Left ventricle myocardium inferior (tissue), 1 donor: ENCODE results near the gene HOXC10. TPM values are rescaled to one million over a fixed set of nuclear protein-coding genes. Genes with fewer than 3 reads are reported as not detected.

Source experiments
- DNase-seq: peaks from one replicate; pipeline ENCODE4 v3.0.0-alpha.2; 2020
- H3K27ac ChIP-seq: fragments of 200-600 bp; replicated peaks from 2 replicates; pipeline ENCODE4 v1.8.0; 2021
- H3K27me3 ChIP-seq: fragments of 200-600 bp; 2 replicates; pipeline ENCODE4 v1.8.0; 2021; ENCODE audit warnings: low read depth
- H3K36me3 ChIP-seq: fragments of 200-600 bp; 2 replicates; pipeline ENCODE4 v1.8.0; 2021
- H3K4me1 ChIP-seq: fragments of 200-600 bp; 2 replicates; pipeline ENCODE4 v1.8.0; 2021
- H3K4me3 ChIP-seq: fragments of 200-600 bp; 2 replicates; pipeline ENCODE4 v1.8.0; 2021; ENCODE audit warnings: mild to moderate bottlenecking, moderate library complexity
- H3K9me3 ChIP-seq: fragments of 200-600 bp; replicated peaks from 2 replicates; pipeline ENCODE4 v1.8.0; 2021
- intact Hi-C: fragments of 100-400 bp; cut with micrococcal nuclease; formaldehyde crosslinking; loops from one replicate; pipeline ENCODE4 v1.11.0; 2022
- total RNA-seq: library from RNA; stranded (reverse); fragmentation: NEBNext Ultra II Directional; extraction: Animal tissue kit (Norgen Biotek cat#: 25700); gene quantifications from one replicate; pipeline ENCODE4 v1.2.1, GENCODE V29; 2021
- TF ChIP-seq, protein P1 (sequence below): fragments of 200-600 bp; IDR thresholded peaks from 2 replicates; pipeline ENCODE4 v1.8.0; 2021; ENCODE audit warnings: antibody characterized with exemption, mild to moderate bottlenecking, borderline replicate concordance
- donor health status: DM: no; HTN: yes; CAD: no; lungs with severe emphysema.

The HOXC10 gene
- total RNA-seq, 1 donor from 2014 or later = not detected

DNA sequence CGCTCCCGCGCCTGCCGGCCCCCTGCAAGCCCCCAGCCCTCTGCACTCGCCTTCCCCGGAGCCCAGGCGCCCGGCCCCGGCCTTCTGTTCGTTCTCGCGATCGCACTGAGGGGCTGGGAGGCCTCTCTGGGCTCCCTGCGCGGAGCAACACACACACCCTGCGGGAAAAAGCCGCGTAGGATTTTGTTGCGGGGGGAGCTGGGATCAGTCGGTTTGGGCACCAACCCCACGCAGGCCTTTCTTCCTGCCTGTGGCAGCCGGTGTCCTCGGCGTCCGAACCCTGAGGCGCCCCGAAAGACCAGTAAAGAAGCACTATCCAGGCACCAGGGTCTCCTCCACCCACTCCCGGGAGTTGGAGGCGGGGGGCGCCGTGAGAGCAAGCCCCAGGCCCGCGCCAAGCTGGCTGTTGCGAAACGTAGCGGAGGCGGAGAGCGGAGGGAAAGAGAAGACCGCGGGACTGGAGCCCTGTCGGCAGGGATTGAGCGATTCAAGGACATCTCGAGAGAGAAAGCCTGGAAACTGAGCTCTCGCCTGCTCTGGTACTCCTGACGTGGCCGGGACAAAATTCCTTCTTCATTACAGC lies 46.0 kb downstream of the HOXC10 start:
- Histone ChIP-seq H3K27me3 (peaks cover 100% of the 10 kb centered on the region), H3K27ac (no peak overlapping the region), H3K9me3 (peaks cover 4% of the 10 kb centered on the region), H3K4me3 (peak overlapping the region; percentile 47), H3K36me3 (no peaks in the 10 kb centered on the region), H3K4me1 (peaks cover 38% of the 10 kb centered on the region)
- DNase-seq = no peak
- TF ChIP-seq, protein P1, sequence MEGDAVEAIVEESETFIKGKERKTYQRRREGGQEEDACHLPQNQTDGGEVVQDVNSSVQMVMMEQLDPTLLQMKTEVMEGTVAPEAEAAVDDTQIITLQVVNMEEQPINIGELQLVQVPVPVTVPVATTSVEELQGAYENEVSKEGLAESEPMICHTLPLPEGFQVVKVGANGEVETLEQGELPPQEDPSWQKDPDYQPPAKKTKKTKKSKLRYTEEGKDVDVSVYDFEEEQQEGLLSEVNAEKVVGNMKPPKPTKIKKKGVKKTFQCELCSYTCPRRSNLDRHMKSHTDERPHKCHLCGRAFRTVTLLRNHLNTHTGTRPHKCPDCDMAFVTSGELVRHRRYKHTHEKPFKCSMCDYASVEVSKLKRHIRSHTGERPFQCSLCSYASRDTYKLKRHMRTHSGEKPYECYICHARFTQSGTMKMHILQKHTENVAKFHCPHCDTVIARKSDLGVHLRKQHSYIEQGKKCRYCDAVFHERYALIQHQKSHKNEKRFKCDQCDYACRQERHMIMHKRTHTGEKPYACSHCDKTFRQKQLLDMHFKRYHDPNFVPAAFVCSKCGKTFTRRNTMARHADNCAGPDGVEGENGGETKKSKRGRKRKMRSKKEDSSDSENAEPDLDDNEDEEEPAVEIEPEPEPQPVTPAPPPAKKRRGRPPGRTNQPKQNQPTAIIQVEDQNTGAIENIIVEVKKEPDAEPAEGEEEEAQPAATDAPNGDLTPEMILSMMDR = no peak
- intact Hi-C loops = no loop called here

DNA sequence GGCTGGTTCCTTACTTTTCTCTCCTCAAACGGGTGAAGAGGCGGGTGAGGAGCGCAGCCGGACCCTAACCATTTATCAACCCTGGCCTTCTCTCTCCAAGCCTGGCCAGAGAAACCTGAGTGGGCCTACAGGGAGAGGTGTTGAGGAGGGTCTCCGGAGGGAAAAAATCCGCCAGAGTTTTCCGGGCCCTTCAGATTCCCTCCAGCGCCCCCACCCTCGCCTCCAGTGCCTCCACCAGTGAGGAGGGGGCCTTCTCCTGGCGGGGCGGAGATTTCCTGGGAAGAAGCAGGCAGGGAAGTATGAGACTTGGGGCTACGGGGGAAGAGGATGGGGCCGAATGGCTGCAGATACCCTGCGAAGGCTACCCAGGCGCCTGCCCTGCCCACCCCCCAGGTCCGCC lies 46.5 kb downstream of the HOXC10 start:
- intact Hi-C loops = no loop called here
- H3K27me3 ChIP-seq = peaks cover 100% of the 10 kb centered on the region
- H3K4me1 ChIP-seq = peaks cover 38% of the 10 kb centered on the region
- no peak overlapping the region for H3K27ac ChIP-seq
- TF ChIP-seq, protein P1 = no peak
- peaks cover 4% of the 10 kb centered on the region for H3K9me3 ChIP-seq
- no peak for DNase-seq
- no peaks in the 10 kb centered on the region for H3K36me3 ChIP-seq
- no peak overlapping the region for H3K4me3 ChIP-seq

- TF ChIP-seq, protein P1 = no peak
- no peak for DNase-seq
- peaks cover 100% of the 10 kb centered on the region for H3K27me3 ChIP-seq
- no peak overlapping the region for H3K27ac ChIP-seq
- no peak overlapping the region for H3K4me3 ChIP-seq
- H3K9me3 ChIP-seq = peaks cover 4% of the 10 kb centered on the region
- H3K4me1 ChIP-seq = peaks cover 38% of the 10 kb centered on the region
- intact Hi-C loops = no loop called here
- H3K36me3 ChIP-seq = no peaks in the 10 kb centered on the region
These were observed 47.2 kb downstream of the HOXC10 start for GRCh38 chr12:54032086-54032619.

DNA sequence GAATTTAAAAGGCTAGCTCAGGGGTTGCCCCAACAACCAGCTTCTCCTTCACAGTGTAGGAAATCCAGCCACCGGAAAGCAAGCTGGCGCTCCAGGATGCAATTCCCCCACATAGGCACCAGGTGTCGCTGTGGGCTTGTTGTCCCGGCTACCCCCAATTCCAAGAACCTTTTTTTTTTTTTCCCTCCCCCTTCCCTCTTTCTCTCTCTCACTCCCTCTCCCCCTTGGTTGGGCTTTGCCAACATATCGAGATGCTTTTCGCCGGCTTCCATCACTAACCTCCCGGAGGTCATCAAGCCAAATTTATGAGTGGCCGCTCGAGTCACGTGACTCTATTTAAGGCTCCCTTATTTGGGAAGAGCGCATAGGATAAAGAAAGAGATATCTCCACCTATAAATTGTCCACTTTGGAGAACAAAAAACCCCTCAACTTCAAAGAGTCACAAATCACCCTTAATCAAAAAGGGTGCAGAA lies 47.7 kb downstream of the HOXC10 start, which contains the start of gene HOXC5:
TSS of gene HOXC5 (plus strand) at position 424 of the 474 bp plus-strand sequence. CDS start 73 bp downstream, outside the sequence.
- H3K4me3 ChIP-seq = peak within 1 kb of the TSS; percentile 50
- intact Hi-C loops = no loop called here
- H3K9me3 ChIP-seq = peaks cover 4% of the 10 kb centered on the region
- no peaks in the 10 kb centered on the region for H3K36me3 ChIP-seq
- peaks cover 100% of the 10 kb centered on the region for H3K27me3 ChIP-seq
- H3K27ac ChIP-seq = no peak within 1 kb of the TSS
- DNase-seq = peak; percentile 51
- TF ChIP-seq, protein P1 = peak; percentile 79
- peaks cover 38% of the 10 kb centered on the region for H3K4me1 ChIP-seq

DNA sequence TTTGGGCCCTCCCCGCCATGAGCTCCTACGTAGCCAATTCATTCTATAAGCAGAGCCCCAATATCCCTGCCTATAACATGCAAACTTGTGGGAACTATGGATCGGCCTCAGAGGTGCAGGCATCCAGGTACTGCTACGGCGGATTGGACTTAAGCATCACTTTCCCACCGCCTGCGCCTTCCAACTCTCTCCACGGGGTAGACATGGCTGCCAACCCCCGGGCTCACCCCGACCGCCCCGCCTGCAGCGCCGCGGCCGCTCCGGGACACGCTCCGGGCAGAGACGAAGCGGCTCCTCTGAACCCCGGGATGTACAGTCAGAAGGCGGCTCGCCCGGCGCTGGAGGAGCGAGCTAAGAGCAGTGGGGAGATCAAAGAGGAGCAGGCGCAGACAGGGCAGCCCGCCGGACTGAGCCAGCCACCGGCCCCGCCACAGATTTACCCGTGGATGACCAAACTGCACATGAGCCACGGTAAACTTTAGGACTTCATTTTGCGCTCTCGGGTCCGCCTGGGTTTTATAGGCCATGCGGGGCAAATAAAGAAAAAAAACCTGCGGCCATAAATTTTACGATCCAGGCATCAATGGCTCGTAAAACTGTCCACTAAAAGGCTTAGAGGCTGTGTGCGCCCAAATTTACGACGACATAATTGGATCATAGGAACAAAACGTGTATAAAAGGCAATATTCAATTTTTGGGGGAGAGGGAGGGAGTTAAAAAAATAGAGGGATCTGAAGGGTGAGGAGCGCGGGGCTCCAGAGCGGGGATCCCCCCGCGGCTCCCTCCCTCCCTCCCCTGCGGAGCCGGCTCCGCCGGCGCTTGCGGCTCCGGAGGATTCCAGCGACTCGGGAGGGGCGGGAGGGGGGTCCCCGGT lies 48.4 kb downstream of the HOXC10 start:
- peaks cover 100% of the 10 kb centered on the region for H3K27me3 ChIP-seq
- no peaks in the 10 kb centered on the region for H3K36me3 ChIP-seq

More for the DNA sequence above, 48.4 kb downstream of the HOXC10 start:
- no peak for DNase-seq
- TF ChIP-seq, protein P1 = no peak
- peaks cover 4% of the 10 kb centered on the region for H3K9me3 ChIP-seq
- no peak overlapping the region for H3K27ac ChIP-seq
- H3K4me1 ChIP-seq = peaks cover 37% of the 10 kb centered on the region
- peak overlapping the region; percentile 50 for H3K4me3 ChIP-seq
- intact Hi-C loops = no loop called here
